HG02678 (cell line): ENCODE data around the gene FIGNL2.

Experiments
- ATAC-seq: cut with Tn5 transposase; IDR thresholded peaks from one replicate; pipeline ENCODE4 v1.9.1; 2021; ENCODE audit warnings: mild to moderate bottlenecking, moderate library complexity; ENCODE audit not compliant: unreplicated experiment

The FIGNL2 gene

GRCh38 chr12:51862947-51863346, 14.4 kb upstream of the FIGNL2 start:
- no peak for ATAC-seq

GRCh38 chr12:51860986-51861385, 12.5 kb upstream of the FIGNL2 start:
- no peak for ATAC-seq

GRCh38 chr12:51855586-51856428, 7.3 kb upstream of the FIGNL2 start:
- no peak for ATAC-seq

GRCh38 chr12:51852404-51853137, 4.1 kb upstream of the FIGNL2 start:
- no peak for ATAC-seq

- ATAC-seq: no peak
Observed at GRCh38 chr12:51851413-51852124, 3.1 kb upstream of the FIGNL2 start.

- no peak for ATAC-seq
Observed at GRCh38 chr12:51850965-51851299, 2.4 kb upstream of the FIGNL2 start.

- no peak for ATAC-seq
Observed at GRCh38 chr12:51850081-51850964, 1.8 kb upstream of the FIGNL2 start.

- ATAC-seq: no peak
Observed at GRCh38 chr12:51848841-51849735, 570 bp upstream of the FIGNL2 start.

- ATAC-seq: no peak
Observed at GRCh38 chr12:51847643-51848325, 734 bp downstream of the FIGNL2 start.

- ATAC-seq: no peak
Observed at GRCh38 chr12:51846911-51847642, 1.4 kb downstream of the FIGNL2 start.

- ATAC-seq: no peak
Observed at GRCh38 chr12:51846271-51846691, 2.2 kb downstream of the FIGNL2 start.

- no peak for ATAC-seq
Observed at GRCh38 chr12:51845482-51845881, 3.0 kb downstream of the FIGNL2 start.

- ATAC-seq: no peak
Observed at GRCh38 chr12:51844854-51845253, 3.7 kb downstream of the FIGNL2 start.

GRCh38 chr12:51841727-51842126, 6.8 kb downstream of the FIGNL2 start:
- ATAC-seq: no peak

- no peak for ATAC-seq
Observed at GRCh38 chr12:51840966-51841365, 7.6 kb downstream of the FIGNL2 start.

GRCh38 chr12:51839310-51839947, 9.1 kb downstream of the FIGNL2 start:
- ATAC-seq: no peak

GRCh38 chr12:51838762-51839161, 9.8 kb downstream of the FIGNL2 start:
- ATAC-seq: no peak

GRCh38 chr12:51838036-51838435, 10.5 kb downstream of the FIGNL2 start:
- ATAC-seq: no peak
